Right lobe of liver (tissue), 6 donors: ENCODE data around the gene ARHGAP44. TPM values are rescaled to one million over a fixed set of nuclear protein-coding genes. Genes with fewer than 3 reads are reported as not detected.

Source experiments
- ATAC-seq, 4 donors: fragments of 200-7000 bp; cut with Tn5 transposase; one replicate each; pipeline ENCODE4 v1.9.1; 2020; ENCODE audit warnings: mild to moderate bottlenecking in 4 of 4, moderate library complexity in 4 of 4
- DNase-seq, 3 donors: peaks; one replicate each; pipeline ENCODE4 v3.0.0-alpha.2; 2020
- H3K27ac ChIP-seq, 3 donors: fragments of 200-600 bp; one replicate each; pipeline ENCODE4 v1.8.0; 2022
- H3K27me3 ChIP-seq, 2 donors: fragments of 200-600 bp; one replicate each; pipeline ENCODE4 v1.8.0; 2022
- H3K36me3 ChIP-seq, 4 donors: fragments of 200-600 bp; sonication (generic) in 1 of 4; one replicate each; pipeline versions ENCODE4 v1.5.1 to v1.8.0; 2017 to 2022; ENCODE audit warnings: control low read depth in 1 of 4
- H3K4me1 ChIP-seq, 4 donors: fragments of 200-600 bp; sonication (generic) in 1 of 4; one replicate each; pipeline versions ENCODE4 v1.5.1 to v1.8.0; 2017 to 2022; ENCODE audit warnings: control low read depth in 1 of 4
- H3K4me3 ChIP-seq, 3 donors: fragments of 200-600 bp; one replicate each; pipeline ENCODE4 v1.8.0; 2022
- H3K9me3 ChIP-seq, 4 donors: fragments of 200-600 bp; sonication (generic) in 1 of 4; one replicate each; pipeline versions ENCODE4 v1.5.1 to v1.8.0; 2017 to 2022; ENCODE audit warnings: control low read depth in 1 of 4
- CTCF ChIP-seq, 4 donors: fragments of 200-600 bp in 3 of 4; fragments of 450-650 bp in 1 of 4; IDR thresholded peaks; one replicate each; pipeline versions ENCODE4 v1.5.1 to v1.8.0; 2016 to 2022; ENCODE audit warnings: antibody characterized with exemption in 4 of 4, mild to moderate bottlenecking in 2 of 4
- POLR2A ChIP-seq: fragments of 450-650 bp; IDR thresholded peaks from one replicate; pipeline ENCODE4 v1.6.1; 2017; ENCODE audit warnings: antibody characterized with exemption, mild to moderate bottlenecking
- WGBS: methylation state at CpG from one replicate; pipeline ENCODE4 v1.1.6; 2018; ENCODE audit warnings: low coverage, low lambda C conversion rate; ENCODE audit not compliant: insufficient coverage; ENCODE audit errors: missing lambda C conversion rate; 5-methylcytosine and 5-hydroxymethylcytosine counted together
- intact Hi-C, 2 donors: fragments of 100-400 bp; cut with DNase I; formaldehyde crosslinking; loops; one replicate each; pipeline versions ENCODE4 v1.11.2 to v1.14.1; 2022
- total RNA-seq, 6 experiments: library from RNA; depleted of rRNA in 2 of 6; stranded (reverse); fragments of >200 nt in 2 of 6; fragmentation: NEBNext Ultra II Directional in 3 of 6; extraction: Animal tissue kit (Norgen Biotek cat#: 25700) in 3 of 6; gene quantifications; one replicate each; pipeline versions ENCODE4 v1.1.0 to v1.2.4, GENCODE V29; 2016 to 2023
- donor health status: DM: no; HTN: yes; CAD: no.
- donor health status: DM: no; HTN: no; CAD: no.
- donor health status: DM: no; HTN: no; CAD: no.
- donor health status: DM: no; HTN: yes; CAD: no.
- donor health status: DM: no; HTN: yes; CAD: no.

Gene ARHGAP44
- total RNA-seq, 6 experiments from 2014 or later, result 0.49 to 1.1 (median 0.63) TPM

GRCh38 chr17:12996941-12997340 lies 207.6 kb downstream of the ARHGAP44 start:
- intact Hi-C loops, result no loop called here
- Histone ChIP-seq H3K9me3 (no peaks in the 10 kb centered on the region), H3K4me1 (no peaks in the 10 kb centered on the region), H3K27me3 (no peaks in the 10 kb centered on the region), H3K36me3 (peaks cover 2 to 100% (median 48%) of the 10 kb centered on the region in 4 donors), H3K4me3 (no peak overlapping the region), H3K27ac (no peak overlapping the region)
- no peak for ATAC-seq
- TF ChIP-seq POLR2A (no peak), CTCF (IDR thresholded peaks at IDR 0.05) (no peak)
- 87% methylated on average over 4 of the region's 5 CpGs for WGBS
- DNase-seq, result no peak

DNA sequence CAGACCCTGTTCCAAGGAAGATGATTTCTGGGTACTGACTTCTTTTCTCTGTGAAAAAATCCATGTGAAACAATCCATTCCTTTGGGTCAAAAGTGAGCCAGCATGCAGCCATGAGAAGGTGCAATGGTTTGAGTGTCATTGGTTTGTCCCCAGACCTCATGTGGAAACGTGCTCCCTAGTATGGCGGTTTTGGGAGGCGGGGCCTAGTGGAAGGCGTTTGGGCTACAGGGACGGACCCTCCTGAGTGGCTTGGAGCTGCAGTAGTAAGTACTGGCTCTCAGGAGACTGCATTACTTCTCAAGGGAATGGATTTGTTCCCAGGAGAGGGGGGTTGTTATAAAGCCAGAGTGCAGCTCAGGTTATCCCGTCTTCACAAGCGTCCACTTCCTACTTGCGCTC lies 209.2 kb downstream of the ARHGAP44 start:
- 85% methylated on average over 5 of the region's 8 CpGs for WGBS
- intact Hi-C loops, result no loop called here
- Histone ChIP-seq H3K9me3 (no peaks in the 10 kb centered on the region), H3K4me3 (no peak overlapping the region), H3K27ac (no peak overlapping the region), H3K27me3 (no peaks in the 10 kb centered on the region), H3K4me1 (no peaks in the 10 kb centered on the region), H3K36me3 (peaks cover 4 to 99% (median 46%) of the 10 kb centered on the region in 4 donors)
- DNase-seq (no peak), ATAC-seq (no peak)
- TF ChIP-seq POLR2A, result no peak
- no peak for TF ChIP-seq CTCF (IDR thresholded peaks at IDR 0.05)

GRCh38 chr17:12998874-12999273 lies 209.6 kb downstream of the ARHGAP44 start:
- no peak for DNase-seq
- Histone ChIP-seq H3K27ac (no peak overlapping the region), H3K4me3 (no peak overlapping the region), H3K9me3 (no peaks in the 10 kb centered on the region), H3K27me3 (no peaks in the 10 kb centered on the region), H3K36me3 (peaks cover 4 to 99% (median 46%) of the 10 kb centered on the region in 4 donors), H3K4me1 (no peaks in the 10 kb centered on the region)
- WGBS, result 96% methylated on average over 5 of the region's 5 CpGs
- TF ChIP-seq CTCF (IDR thresholded peaks at IDR 0.05) (no peak), POLR2A (no peak)
- intact Hi-C loops, result no loop called here
- ATAC-seq, result no peak

- H3K9me3 ChIP-seq, result no peaks in the 10 kb centered on the region
- H3K4me3 ChIP-seq, result no peak overlapping the region
- no peaks in the 10 kb centered on the region for H3K27me3 ChIP-seq
- peaks cover 4 to 97% (median 41%) of the 10 kb centered on the region in 4 donors for H3K36me3 ChIP-seq
- DNase-seq, result no peak
- ATAC-seq, result no peak
- intact Hi-C loops, result loop anchor here (5.0 to 10.0 kb wide), 2 partner anchors 73 to 76 kb away; no protein-coding TSS in a partner anchor
- TF ChIP-seq POLR2A, result no peak
- TF ChIP-seq CTCF (IDR thresholded peaks at IDR 0.05), result no peak
- no peaks in the 10 kb centered on the region for H3K4me1 ChIP-seq
- 60% methylated on average over 2 of the region's 8 CpGs for WGBS
- H3K27ac ChIP-seq, result no peak overlapping the region
Measured at GRCh38 chr17:13000561-13000960, 211.3 kb downstream of the ARHGAP44 start.
